Measurements from ENCODE around the gene DEAF1.

The DEAF1 gene

DNA sequence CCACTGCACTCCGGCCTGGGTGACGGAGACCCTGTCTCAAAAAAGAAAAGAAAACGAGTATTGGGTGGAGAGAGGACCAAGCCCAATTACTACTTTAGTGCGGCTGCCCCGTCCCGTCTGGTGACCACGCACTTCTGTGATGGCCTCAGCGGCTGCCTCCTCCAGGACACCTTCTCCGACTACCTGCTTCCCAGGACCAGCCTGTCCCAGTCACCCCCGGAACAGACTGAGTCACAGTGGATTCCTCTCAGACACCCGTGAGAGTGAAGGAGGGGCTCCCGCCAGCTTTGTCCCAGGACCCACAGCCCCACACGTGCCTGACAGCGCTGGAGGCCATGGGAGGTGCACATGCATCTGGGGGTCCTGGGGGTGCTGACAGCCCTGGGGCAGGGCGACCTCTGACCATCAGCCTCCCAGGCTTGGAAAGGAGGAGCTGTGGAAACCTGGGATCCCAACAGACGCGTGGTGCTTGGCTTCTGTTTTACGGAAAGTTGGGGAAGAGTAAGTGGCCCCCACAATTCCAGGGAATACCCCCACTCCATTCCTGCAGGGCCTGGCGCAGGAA is 53.1 kb downstream of the DEAF1 start:
- no peak for DNase-seq

- no peak for DNase-seq
Observed at GRCh38 chr11:640021-640706, 54.9 kb downstream of the DEAF1 start.

DNA sequence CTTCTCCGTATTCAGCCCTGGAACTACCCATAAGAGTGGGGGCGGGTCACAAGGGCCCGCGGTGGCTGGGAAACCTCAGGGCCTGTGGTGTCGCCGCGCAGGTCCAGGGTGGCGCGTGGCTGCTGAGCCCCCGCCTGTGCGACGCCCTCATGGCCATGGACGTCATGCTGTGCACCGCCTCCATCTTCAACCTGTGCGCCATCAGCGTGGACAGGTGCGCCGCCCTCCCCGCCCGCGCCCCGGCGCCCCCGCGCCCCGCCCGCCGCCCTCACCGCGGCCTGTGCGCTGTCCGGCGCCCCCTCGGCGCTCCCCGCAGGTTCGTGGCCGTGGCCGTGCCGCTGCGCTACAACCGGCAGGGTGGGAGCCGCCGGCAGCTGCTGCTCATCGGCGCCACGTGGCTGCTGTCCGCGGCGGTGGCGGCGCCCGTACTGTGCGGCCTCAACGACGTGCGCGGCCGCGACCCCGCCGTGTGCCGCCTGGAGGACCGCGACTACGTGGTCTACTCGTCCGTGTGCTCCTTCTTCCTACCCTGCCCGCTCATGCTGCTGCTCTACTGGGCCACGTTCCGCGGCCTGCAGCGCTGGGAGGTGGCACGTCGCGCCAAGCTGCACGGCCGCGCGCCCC is 55.6 kb downstream of the DEAF1 start:
- no peak for DNase-seq

DNA sequence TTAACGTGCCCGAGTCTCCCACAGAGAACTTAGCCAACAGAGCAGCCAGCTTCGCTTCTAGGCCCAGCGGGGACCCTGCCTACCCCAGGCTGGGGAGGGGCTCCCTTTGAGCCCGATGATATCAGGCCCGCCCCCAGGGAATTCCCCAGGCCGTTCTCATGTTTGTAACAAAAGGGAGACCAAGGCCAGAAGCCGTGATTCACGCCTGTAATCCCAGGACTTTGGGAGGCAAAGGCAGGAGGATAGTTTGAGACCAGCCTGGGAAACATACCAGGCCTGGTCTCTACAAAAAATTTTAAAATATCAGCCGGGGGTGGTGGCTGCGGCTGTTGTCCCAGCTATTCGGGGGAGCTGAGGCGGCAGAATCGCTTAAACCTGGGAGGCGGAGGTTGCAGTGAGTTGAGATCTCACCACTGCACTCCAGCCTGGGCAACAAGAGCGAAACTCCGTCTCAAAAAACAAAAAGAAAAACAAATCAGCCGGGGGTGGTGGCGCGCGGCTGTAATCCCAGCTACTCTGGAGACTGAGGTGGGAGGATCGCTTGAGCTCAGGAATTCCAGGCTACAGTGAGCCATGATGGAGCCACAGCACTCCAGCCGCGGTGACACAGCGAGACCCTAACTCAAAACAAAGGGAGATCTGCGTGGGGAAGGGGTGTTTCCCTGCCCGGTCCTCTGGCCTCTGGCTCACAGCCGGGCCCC is 56.2 kb downstream of the DEAF1 start:
- no peak for DNase-seq

DNA sequence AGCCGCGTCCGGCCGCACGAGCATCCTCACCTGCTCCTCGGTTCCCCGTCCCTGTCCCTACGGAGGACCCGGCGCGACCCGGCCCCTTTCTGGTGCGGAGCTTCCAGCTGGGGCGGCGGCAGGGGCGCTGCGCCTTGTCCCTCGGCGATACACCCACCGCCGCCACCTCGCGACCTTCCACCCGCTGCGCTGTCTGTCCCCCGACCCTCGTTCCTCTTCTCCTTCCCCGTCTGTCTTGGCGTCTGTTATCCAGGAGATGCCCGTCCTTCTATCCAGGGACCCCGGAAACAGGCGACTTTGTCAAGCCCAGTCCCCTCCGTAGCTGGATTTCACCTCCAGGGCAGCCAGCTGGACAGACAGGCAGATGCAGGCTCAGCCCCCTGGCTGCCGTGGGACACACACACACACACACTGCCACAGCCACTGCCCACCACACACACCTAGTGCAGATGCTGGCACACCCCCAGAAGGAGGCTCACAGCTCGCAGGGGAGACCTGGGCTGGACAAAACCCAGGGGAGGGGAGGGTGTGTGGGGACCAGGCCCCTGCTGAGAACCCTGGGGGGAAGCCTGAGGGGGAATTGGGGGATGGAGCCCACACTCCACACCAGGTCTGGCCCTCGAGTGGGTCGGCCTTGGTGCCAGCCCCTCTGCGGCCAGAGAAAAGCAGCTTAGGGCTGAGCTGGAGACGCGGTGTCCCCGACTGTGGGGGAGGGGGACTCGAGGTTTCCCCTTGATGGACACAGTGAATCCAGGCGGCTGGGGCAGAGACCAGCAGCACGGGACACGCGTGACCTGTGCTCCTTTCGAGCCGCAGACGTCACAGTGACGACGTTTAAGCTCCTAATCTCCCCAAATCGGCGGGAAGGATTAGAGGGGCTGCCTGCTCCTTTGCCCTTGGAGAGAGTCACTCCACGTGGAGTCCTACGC is 57.2 kb downstream of the DEAF1 start:
- DNase-seq: no peak

GRCh38 chr11:637333-637592 is 57.8 kb downstream of the DEAF1 start:
- DNase-seq: no peak

DNA sequence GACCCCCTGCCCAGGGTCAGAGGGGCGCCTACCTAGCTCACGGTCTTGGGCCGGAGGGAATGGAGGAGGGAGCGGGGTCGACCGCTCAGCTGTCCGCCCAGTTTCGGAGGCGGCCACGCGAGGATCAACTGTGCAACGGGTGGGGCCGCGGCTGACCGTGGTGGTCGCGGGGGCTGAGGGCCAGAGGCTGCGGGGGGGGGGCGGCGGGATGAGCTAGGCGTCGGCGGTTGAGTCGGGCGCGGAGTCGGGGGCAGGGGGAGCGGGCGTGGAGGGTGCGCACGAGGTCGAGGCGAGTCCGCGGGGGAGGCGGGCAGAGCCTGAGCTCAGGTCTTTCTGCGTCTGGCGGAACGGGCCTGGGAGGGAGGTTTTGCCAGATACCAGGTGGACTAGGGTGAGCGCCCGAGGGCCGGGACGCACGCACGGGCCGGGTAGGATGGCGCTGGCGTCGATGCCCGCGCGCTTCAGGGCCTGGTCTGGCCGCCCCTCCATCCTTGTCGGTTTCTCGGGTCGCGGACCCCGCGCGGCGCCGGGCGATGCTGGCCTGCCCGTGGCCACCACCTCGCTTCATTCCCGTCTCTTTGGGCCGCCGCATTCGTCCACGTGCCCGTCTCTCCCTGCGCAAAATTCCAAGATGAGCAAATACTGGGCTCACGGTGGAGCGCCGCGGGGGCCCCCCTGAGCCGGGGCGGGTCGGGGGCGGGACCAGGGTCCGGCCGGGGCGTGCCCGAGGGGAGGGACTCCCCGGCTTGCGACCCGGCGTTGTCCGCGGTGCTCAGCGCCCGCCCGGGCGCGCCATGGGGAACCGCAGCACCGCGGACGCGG is 58.3 kb downstream of the DEAF1 start, which contains the start of gene DRD4:
DRD4 (plus strand) TSS at position 759 of the 822 bp plus-strand sequence; CDS start at position 795, 36 bp downstream.
- no peak for DNase-seq

DNA sequence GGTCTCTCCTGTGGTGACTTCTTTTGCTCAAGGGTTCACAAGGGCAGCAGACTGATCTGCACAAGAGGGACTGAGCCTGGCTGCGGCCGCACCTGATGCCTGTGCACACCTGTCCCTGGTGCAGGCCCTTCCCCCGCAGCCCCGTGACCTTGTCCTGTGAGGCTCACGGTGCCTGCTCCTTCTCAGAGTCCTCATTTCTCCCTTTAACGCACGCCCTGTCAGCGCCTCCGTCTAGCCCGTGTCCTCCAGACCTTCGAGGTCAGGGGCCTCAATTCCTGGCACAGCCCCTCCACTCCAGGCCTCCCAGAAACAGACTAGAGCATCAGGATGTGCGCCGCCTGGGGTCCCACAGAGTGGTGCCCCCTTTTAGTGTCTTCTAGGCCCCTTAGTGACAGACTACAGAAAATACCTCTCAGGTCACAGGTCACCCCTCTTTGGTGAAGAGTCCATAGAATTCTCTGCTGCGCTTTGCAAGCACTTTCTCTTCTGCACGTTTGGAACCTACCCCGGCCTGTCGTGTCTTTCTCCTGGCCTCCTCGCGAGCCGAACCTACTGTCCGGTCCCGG is 59.0 kb downstream of the DEAF1 start:
- DNase-seq: no peak

DNA sequence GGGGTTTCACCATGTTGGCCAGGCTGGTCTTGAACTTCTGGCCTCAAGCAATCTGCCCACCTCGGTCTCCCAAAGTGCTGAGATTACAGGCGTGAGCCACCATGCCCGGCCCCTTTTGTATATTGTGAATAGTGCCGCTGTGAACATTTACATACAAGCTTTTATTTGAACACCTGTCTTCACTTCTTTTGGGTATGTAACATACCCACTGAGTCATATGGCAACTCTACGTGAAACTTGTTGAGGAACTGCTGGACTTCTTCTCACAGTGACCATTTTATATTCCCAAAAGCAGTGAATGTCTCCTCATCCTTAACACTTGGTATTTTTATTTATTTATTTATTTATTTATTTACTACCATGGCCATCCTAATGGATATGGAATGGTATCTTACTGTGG is 64.2 kb downstream of the DEAF1 start:
- DNase-seq: no peak

- DNase-seq: no peak
Observed at GRCh38 chr11:629237-629583, 65.8 kb downstream of the DEAF1 start.

GRCh38 chr11:628056-628455 is 67.0 kb downstream of the DEAF1 start:
- no peak for DNase-seq

- no peak for DNase-seq
Observed at GRCh38 chr11:627308-627576, 67.8 kb downstream of the DEAF1 start.

- DNase-seq: no peak
Observed at GRCh38 chr11:626475-627307, 68.3 kb downstream of the DEAF1 start, which contains the start of gene SCT. TSS of gene SCT (minus strand) at chr11:627181. CDS start at chr11:627143, 38 bp downstream.

DNA sequence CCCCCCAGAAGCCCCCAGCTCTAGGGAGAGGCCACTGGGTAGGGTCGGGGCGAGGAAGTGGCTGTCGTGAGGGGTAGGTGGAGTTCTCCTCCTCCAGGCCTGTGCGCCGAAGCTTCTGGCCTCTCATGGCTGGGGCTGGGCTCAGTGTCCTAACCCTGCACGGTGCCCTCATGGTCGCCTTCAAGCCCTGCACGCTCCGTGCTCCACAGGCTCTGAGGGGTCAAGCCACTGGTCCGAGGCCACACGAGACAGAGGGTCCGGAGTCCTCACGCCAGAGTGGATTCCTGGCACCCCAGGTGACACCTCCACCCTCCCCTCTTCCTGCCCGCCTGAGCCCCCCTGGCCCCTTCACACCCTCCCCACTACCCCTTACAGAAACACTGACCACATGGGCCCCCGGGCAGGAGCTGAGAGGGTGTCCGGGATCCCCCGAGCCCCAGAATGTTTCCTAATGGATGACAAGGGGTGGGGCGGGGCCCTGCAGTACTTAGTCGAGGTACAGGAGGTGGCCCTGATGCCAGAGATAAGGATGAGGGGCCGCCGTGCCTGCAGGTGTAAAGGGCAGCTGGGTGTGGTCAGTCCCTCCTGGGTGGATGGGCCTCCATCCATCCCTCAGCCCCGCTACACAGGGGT is 69.3 kb downstream of the DEAF1 start:
- DNase-seq: no peak

GRCh38 chr11:624705-625635 is 70.1 kb downstream of the DEAF1 start, which contains the start of gene CDHR5:
TSS of gene CDHR5 (minus strand) at chr11:624955. CDS start at chr11:624902, 53 bp downstream.
- DNase-seq: no peak

DNA sequence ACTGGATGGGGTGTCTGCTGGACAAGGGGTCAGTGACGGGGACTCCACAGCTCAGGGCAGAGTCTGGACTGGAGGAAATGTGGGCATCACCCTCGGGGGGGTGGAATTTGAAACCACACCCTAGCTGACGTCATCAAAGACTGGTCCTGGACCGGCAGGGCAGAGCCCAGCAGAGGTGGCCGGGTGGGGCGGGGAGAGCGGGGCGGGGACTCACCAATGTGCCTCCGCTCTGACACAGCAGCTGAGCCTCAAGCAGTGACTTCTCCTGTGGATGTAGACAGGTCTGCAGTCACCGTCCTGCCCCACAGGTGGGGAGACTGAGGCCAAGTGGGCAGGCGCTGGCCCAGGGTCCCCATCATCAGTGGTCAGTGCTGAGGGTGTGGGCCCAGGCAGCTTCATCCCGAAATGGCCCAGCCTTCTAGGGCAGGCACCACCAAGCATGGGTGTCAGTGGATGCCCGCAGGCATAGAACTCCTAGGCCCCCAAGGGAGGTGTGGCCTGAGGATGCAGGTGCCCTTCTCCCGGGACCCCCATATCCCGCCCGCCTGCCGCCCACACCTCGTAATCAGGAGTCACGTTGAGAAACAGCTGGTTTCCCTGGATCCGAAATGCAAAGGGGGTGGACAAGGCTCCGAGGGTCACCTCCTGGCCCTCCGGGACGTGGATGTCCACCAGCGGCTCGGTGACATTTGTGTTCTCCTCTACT is 70.9 kb downstream of the DEAF1 start:
- DNase-seq: no peak

- DNase-seq: no peak
Observed at GRCh38 chr11:623349-623869, 71.6 kb downstream of the DEAF1 start.

- DNase-seq: no peak
Observed at GRCh38 chr11:621838-622237, 73.2 kb downstream of the DEAF1 start.

Measured in GDM1 (cell line).